Panc1 (cell line): ENCODE data around the gene KCNQ2.

Experiments
- POLR2AphosphoS5 ChIP-seq: IDR thresholded peaks from 2 replicates; pipeline ENCODE4 v1.6.1; 2012; ENCODE audit warnings: mild to moderate bottlenecking, low read depth, low read length, moderate library complexity
- SIN3A ChIP-seq: IDR thresholded peaks from 2 replicates; pipeline ENCODE4 v1.6.1; 2012; ENCODE audit warnings: low read depth, mild to moderate bottlenecking, low read length, moderate library complexity, borderline replicate concordance; ENCODE audit not compliant: insufficient read depth
- TCF7L2 ChIP-seq: IDR thresholded peaks from 2 replicates; pipeline ENCODE4 v1.6.1; 2011; ENCODE audit warnings: mild to moderate bottlenecking, low read depth, low read length, inconsistent platforms
- TF ChIP-seq, protein P1 (sequence below): fragments of 450-650 bp; IDR thresholded peaks from 2 replicates; pipeline ENCODE4 v1.5.1; 2017; ENCODE audit warnings: mild to moderate bottlenecking
- TF ChIP-seq, protein P2 (sequence below), 2 experiments: IDR thresholded peaks; 2 replicates each; pipeline ENCODE4 v1.6.1; 2011 to 2012; ENCODE audit warnings: low read depth in 2 of 2, control low read depth in 1 of 2, low read length in 1 of 2, mild to moderate bottlenecking in 1 of 2, moderate library complexity in 1 of 2; ENCODE audit not compliant: insufficient read depth in 1 of 2

DNA sequence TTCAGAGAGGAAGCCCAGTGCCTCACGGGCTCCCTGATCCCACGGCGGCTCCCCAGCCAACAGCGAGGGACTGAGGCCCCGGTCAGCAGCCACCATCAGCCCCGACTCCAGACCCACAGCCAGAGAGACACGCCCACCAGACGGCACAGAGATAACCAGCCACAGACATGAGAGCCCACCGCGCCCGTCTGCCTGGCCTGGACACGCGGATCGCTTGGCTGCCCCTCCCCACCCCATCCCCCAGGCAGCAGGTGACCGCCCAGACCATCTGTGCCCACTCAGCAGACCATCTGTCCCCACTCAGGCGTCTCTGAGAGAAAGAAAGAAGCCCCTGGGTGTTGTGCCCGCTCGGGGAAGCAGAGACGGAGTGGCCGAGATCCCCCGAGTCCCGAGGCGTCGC lies 55.8 kb downstream of the KCNQ2 start:
- TF ChIP-seq, protein P1, sequence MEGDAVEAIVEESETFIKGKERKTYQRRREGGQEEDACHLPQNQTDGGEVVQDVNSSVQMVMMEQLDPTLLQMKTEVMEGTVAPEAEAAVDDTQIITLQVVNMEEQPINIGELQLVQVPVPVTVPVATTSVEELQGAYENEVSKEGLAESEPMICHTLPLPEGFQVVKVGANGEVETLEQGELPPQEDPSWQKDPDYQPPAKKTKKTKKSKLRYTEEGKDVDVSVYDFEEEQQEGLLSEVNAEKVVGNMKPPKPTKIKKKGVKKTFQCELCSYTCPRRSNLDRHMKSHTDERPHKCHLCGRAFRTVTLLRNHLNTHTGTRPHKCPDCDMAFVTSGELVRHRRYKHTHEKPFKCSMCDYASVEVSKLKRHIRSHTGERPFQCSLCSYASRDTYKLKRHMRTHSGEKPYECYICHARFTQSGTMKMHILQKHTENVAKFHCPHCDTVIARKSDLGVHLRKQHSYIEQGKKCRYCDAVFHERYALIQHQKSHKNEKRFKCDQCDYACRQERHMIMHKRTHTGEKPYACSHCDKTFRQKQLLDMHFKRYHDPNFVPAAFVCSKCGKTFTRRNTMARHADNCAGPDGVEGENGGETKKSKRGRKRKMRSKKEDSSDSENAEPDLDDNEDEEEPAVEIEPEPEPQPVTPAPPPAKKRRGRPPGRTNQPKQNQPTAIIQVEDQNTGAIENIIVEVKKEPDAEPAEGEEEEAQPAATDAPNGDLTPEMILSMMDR: no peak
- TF ChIP-seq SIN3A: no peak
- TF ChIP-seq, protein P2, sequence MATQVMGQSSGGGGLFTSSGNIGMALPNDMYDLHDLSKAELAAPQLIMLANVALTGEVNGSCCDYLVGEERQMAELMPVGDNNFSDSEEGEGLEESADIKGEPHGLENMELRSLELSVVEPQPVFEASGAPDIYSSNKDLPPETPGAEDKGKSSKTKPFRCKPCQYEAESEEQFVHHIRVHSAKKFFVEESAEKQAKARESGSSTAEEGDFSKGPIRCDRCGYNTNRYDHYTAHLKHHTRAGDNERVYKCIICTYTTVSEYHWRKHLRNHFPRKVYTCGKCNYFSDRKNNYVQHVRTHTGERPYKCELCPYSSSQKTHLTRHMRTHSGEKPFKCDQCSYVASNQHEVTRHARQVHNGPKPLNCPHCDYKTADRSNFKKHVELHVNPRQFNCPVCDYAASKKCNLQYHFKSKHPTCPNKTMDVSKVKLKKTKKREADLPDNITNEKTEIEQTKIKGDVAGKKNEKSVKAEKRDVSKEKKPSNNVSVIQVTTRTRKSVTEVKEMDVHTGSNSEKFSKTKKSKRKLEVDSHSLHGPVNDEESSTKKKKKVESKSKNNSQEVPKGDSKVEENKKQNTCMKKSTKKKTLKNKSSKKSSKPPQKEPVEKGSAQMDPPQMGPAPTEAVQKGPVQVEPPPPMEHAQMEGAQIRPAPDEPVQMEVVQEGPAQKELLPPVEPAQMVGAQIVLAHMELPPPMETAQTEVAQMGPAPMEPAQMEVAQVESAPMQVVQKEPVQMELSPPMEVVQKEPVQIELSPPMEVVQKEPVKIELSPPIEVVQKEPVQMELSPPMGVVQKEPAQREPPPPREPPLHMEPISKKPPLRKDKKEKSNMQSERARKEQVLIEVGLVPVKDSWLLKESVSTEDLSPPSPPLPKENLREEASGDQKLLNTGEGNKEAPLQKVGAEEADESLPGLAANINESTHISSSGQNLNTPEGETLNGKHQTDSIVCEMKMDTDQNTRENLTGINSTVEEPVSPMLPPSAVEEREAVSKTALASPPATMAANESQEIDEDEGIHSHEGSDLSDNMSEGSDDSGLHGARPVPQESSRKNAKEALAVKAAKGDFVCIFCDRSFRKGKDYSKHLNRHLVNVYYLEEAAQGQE (IDR thresholded peaks at IDR 0.05; ENCODE audit: insufficient read depth in 1 of 2, low read depth in 2 of 2, low read length in 1 of 2): no peak
- TF ChIP-seq POLR2AphosphoS5: no peak
- TF ChIP-seq TCF7L2: no peak
